ENCODE results near the gene ARHGEF40. TPM values are rescaled to one million over a fixed set of nuclear protein-coding genes. Genes with fewer than 3 reads are reported as not detected.

The ARHGEF40 gene
- total and polyA plus RNA-seq, 10 of the 15 experiments (the other 5 are each of a cell fraction or from before 2014, with no cell fraction given) = 0.03 to 0.31 (median 0.08) TPM; not detected in 2

- BruUV-seq (replicated peaks) = no TSS peak
- peaks cover 13% of the 10 kb centered on the region for H3K4me1 ChIP-seq (ENCODE audit: control insufficient read depth, insufficient read depth, low read length)
- H3K79me2 ChIP-seq (ENCODE audit: control insufficient read depth, insufficient read depth, low read length) = no peaks in the 10 kb centered on the region
- RAD21 ChIA-PET (ENCODE audit: unreplicated experiment) = no interaction called here
- no peak overlapping the region for H2AFZ ChIP-seq (ENCODE audit: control insufficient read depth, low read depth, low read length)
- H3K9ac ChIP-seq (ENCODE audit: control insufficient read depth, insufficient read depth, low read length) = no peak overlapping the region
- H3K4me2 ChIP-seq (ENCODE audit: control insufficient read depth, insufficient read depth) = no peak overlapping the region
- no peak overlapping the region for H3K27ac ChIP-seq (ENCODE audit: control insufficient read depth, insufficient read depth)
- TF ChIP-seq EED (IDR thresholded peaks at IDR 0.05; ENCODE audit: low read depth) (no peak), TBL1XR1 (IDR thresholded peaks at IDR 0.05; ENCODE audit: low read depth, low read length) (no peak), ATF3 (IDR thresholded peaks at IDR 0.05; ENCODE audit: borderline replicate concordance, extremely low read depth, low read depth, low read length) (no peak), MEF2A (IDR thresholded peaks at IDR 0.05; ENCODE audit: insufficient read depth, low read depth, low read length) (no peak), YY1 (IDR thresholded peaks at IDR 0.05; ENCODE audit: low read depth, low read length) (no peak), HSF1 (IDR thresholded peaks at IDR 0.05; ENCODE audit: low read depth, low read length) (no peak), FOXM1 (IDR thresholded peaks at IDR 0.05; ENCODE audit: low read depth, low read length) (no peak), SMARCA5 (IDR thresholded peaks at IDR 0.05) (no peak), CEBPB (IDR thresholded peaks at IDR 0.05; ENCODE audit: borderline replicate concordance in 1 of 2, low read depth in 2 of 2, low read length in 2 of 2) (no peak), PAX5 (IDR thresholded peaks at IDR 0.05; ENCODE audit: borderline replicate concordance, low read depth, low read length) (no peak), TCF3 (IDR thresholded peaks at IDR 0.05; ENCODE audit: borderline replicate concordance, insufficient read depth, low read depth, low read length) (no peak), ZNF24 (IDR thresholded peaks at IDR 0.05) (no peak), LARP7 (IDR thresholded peaks at IDR 0.05) (no peak), EZH2 (IDR thresholded peaks at IDR 0.05; ENCODE audit: borderline replicate concordance, control insufficient read depth, low read depth, low read length) (no peak)
- H3K36me3 ChIP-seq (ENCODE audit: control insufficient read depth in 2 of 2, insufficient read depth in 2 of 2, low read length in 1 of 2) = no peaks in the 10 kb centered on the region
- no peaks in the 10 kb centered on the region for H4K20me1 ChIP-seq (ENCODE audit: control insufficient read depth, insufficient read depth)
- no peaks in the 10 kb centered on the region for H3K9me3 ChIP-seq (replicated peaks; ENCODE audit: control insufficient read depth, insufficient read depth, low read length)
- intact Hi-C loops (cut with micrococcal nuclease; ENCODE audit: unreplicated experiment) = no loop called here
- in situ Hi-C loops (cut with MboI) = no loop called here
- no peak overlapping the region for H3K4me3 ChIP-seq
- SMC1A ChIA-PET (ENCODE audit: uncharacterized antibody, unreplicated experiment) = no interaction called here
- WGBS (ENCODE audit: insufficient coverage, insufficient replicate concordance, low lambda C conversion rate, missing lambda C conversion rate) = 31% methylated on average over 9 of the region's 9 CpGs
- peaks cover under 1 to 3% of the 10 kb centered on the region in 2 experiments; a peak in 1 of 4 replicates for H3K27me3 ChIP-seq (replicated peaks in 1 of 2; ENCODE audit: control insufficient read depth in 2 of 2, insufficient read depth in 2 of 2, low read length in 1 of 2)
- POLR2A ChIA-PET = no interaction called here
- no peak for ATAC-seq
- no peak for DNase-seq (ENCODE audit: low read depth, low spot score)
- no peak for FAIRE-seq
- CTCF ChIA-PET = interaction anchor here (1.3 to 3.0 kb wide), 2 partner anchors 13 to 16 kb away, joined by 4 to 10 read pairs; no protein-coding TSS in a partner anchor
These were observed 5.8 kb downstream of the ARHGEF40 start for GRCh38 chr14:21075719-21076437.

Measured in GM12878 (cell line).